ENCODE measurements around the gene REC8. TPM values are rescaled to one million over a fixed set of nuclear protein-coding genes. Genes with fewer than 3 reads are reported as not detected.

Gene REC8
- polyA plus RNA-seq, 1 experiment = 5.5 TPM

DNA sequence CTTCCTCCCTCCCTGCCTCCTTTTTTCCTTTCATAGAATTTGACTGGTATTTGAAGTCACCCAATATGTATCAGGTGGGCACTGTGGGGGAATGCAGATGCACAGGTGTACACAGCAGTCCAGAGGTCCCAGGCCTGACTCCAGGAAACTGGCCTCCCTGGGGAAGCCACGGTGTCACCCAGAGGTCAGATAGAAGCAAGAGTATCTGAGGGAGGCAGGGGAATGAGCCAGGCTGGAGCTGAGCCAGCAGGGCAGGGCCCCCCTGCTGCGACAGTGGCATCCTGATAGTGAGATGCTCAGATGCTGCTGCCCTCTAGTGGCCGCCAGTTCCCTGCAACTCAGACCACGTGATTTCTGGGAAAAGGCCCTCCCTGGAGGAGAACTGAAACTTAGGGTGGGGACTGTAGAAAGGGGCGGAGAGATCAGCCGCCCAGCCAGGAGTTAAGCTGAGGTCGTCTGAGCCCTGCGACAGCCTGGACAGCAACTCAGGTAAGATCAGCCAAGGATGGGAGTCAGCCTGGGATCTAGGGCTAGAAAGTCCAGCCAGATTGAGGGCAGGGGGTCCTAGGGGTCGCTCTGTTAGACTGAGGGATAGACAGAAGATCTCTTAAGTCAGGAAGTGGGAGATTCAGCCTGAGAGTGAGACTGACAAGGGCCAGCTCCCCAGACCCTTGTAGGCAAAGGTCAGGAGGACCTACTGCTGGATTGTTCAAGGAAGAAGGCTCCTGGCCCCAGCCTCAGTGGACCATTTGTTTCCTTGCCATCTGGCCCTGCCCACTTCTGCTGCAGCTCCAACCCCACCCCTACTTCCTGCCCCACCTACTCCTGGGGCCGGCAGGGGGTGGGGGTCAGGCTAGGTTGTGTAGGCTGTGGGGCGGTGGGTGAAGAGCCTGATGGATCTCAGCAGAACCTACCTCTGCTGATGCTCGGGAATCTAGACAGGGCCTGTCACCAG, 10.8 kb upstream of the REC8 start, which contains the start of gene IRF9:
TSS of gene IRF9 (plus strand) at position 416 of the 955 bp plus-strand sequence. CDS start 880 bp downstream, outside the sequence.
- Histone ChIP-seq H3K4me3 (ENCODE audit: low read depth, low read length) (peak within 1 kb of the TSS; percentile 60), H3K36me3 (ENCODE audit: control insufficient read depth, insufficient read depth, low read length) (peaks cover 50% of the 10 kb centered on the region), H3K27me3 (ENCODE audit: control insufficient read depth, insufficient read depth, low read length) (no peaks in the 10 kb centered on the region)
- TF ChIP-seq, protein P1, sequence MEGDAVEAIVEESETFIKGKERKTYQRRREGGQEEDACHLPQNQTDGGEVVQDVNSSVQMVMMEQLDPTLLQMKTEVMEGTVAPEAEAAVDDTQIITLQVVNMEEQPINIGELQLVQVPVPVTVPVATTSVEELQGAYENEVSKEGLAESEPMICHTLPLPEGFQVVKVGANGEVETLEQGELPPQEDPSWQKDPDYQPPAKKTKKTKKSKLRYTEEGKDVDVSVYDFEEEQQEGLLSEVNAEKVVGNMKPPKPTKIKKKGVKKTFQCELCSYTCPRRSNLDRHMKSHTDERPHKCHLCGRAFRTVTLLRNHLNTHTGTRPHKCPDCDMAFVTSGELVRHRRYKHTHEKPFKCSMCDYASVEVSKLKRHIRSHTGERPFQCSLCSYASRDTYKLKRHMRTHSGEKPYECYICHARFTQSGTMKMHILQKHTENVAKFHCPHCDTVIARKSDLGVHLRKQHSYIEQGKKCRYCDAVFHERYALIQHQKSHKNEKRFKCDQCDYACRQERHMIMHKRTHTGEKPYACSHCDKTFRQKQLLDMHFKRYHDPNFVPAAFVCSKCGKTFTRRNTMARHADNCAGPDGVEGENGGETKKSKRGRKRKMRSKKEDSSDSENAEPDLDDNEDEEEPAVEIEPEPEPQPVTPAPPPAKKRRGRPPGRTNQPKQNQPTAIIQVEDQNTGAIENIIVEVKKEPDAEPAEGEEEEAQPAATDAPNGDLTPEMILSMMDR (IDR thresholded peaks at IDR 0.05; ENCODE audit: insufficient read depth, low read depth, low read length) = peak; percentile 96
- ChIA-PET CTCF (interaction anchor here (0.6 to 4.6 kb wide), 34 partner anchors 10 to 281 kb away, joined by 3 to 39 read pairs (median 5); partner anchors contain the start of genes CHMP4A, DCAF11, EMC9 and IPO4), POLR2A (interaction anchor here (0.6 to 1.9 kb wide), 5 partner anchors 10 to 20 kb away, joined by 3 to 8 read pairs (median 3); partner anchors contain the start of genes EMC9 and PSME2)
- peak; percentile 78 for DNase-seq (ENCODE audit: low read depth)

DNA sequence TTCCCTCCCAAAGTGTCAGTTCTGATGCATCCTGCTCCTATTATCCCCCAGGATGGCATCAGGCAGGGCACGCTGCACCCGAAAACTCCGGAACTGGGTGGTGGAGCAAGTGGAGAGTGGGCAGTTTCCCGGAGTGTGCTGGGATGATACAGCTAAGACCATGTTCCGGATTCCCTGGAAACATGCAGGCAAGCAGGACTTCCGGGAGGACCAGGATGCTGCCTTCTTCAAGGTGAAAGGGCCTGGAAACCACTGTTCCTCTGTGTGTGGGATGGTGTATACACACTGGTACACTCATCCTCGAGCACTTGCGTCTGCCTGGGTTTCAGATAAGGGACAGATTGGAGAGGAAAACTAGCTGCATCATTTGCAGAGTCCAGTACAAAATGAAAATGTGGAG, 9.8 kb upstream of the REC8 start:
- ChIA-PET CTCF (interaction anchor here (0.8 to 4.6 kb wide), 19 partner anchors 11 to 148 kb away, joined by 3 to 39 read pairs (median 5); partner anchors contain the start of genes DCAF11, IPO4, MDP1 and NRL), POLR2A (interaction anchor here (0.6 to 1.9 kb wide), 2 partner anchors 16 to 18 kb away, joined by 3 to 5 read pairs; no protein-coding TSS in a partner anchor)
- TF ChIP-seq, protein P1 (IDR thresholded peaks at IDR 0.05; ENCODE audit: insufficient read depth, low read depth, low read length) = no peak
- Histone ChIP-seq H3K36me3 (ENCODE audit: control insufficient read depth, insufficient read depth, low read length) (peaks cover 49% of the 10 kb centered on the region), H3K27me3 (ENCODE audit: control insufficient read depth, insufficient read depth, low read length) (no peaks in the 10 kb centered on the region), H3K4me3 (ENCODE audit: low read depth, low read length) (peak overlapping the region; percentile 60)
- DNase-seq (ENCODE audit: low read depth) = no peak

DNA sequence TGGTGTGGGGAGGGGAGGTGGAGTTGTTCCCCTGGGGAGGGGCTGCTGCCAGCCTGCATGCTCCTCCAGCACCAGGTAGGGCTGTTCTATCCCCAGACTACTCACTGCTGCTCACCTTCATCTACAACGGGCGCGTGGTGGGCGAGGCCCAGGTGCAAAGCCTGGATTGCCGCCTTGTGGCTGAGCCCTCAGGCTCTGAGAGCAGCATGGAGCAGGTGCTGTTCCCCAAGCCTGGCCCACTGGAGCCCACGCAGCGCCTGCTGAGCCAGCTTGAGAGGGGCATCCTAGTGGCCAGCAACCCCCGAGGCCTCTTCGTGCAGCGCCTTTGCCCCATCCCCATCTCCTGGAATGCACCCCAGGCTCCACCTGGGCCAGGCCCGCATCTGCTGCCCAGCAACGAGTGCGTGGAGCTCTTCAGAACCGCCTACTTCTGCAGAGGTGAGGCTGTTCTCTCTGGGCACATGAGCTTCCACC, 7.3 kb upstream of the REC8 start:
- H3K27me3 ChIP-seq (ENCODE audit: control insufficient read depth, insufficient read depth, low read length) = no peaks in the 10 kb centered on the region
- DNase-seq (ENCODE audit: low read depth) = no peak
- H3K4me3 ChIP-seq (ENCODE audit: low read depth, low read length) = no peak overlapping the region
- TF ChIP-seq, protein P1 (IDR thresholded peaks at IDR 0.05; ENCODE audit: insufficient read depth, low read depth, low read length) = no peak
- peaks cover 42% of the 10 kb centered on the region for H3K36me3 ChIP-seq (ENCODE audit: control insufficient read depth, insufficient read depth, low read length)
- ChIA-PET CTCF (no interaction called here), POLR2A (interaction anchor here (0.6 kb wide), 1 partner anchor 19 kb away, joined by 7 read pairs; no protein-coding TSS in a partner anchor)

DNA sequence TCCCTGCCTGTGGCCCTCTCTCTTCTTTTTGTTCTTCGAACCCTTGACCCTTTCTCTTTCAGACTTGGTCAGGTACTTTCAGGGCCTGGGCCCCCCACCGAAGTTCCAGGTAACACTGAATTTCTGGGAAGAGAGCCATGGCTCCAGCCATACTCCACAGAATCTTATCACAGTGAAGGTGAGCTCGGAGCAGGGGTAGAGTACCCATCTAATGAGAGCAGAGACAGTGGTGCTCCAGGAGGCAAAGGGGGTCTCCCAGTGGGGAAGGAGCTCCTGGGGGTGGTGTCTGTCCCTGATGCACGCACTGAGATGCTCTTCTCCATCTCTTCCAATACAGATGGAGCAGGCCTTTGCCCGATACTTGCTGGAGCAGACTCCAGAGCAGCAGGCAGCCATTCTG, 6.1 kb upstream of the REC8 start:
- ChIA-PET POLR2A (no interaction called here), CTCF (interaction anchor here (0.6 to 0.7 kb wide), 2 partner anchors 8 to 114 kb away, joined by 3 read pairs; partner anchors contain the start of gene CARMIL3)
- TF ChIP-seq, protein P1 (IDR thresholded peaks at IDR 0.05; ENCODE audit: insufficient read depth, low read depth, low read length) = no peak
- Histone ChIP-seq H3K27me3 (ENCODE audit: control insufficient read depth, insufficient read depth, low read length) (no peaks in the 10 kb centered on the region), H3K36me3 (ENCODE audit: control insufficient read depth, insufficient read depth, low read length) (peaks cover 33% of the 10 kb centered on the region), H3K4me3 (ENCODE audit: low read depth, low read length) (no peak overlapping the region)
- no peak for DNase-seq (ENCODE audit: low read depth)

Measured in BJ (cell line).